GM12878 (cell line): ENCODE measurements around the gene PSTPIP2. TPM values are rescaled to one million over a fixed set of nuclear protein-coding genes. Genes with fewer than 3 reads are reported as not detected.
"Not testable (repeated sequence)": the region's sequence is repeated elsewhere in the genome, so short reads cannot be mapped to it uniquely, and the experiment has no call there.

ENCODE experiments used
- ATAC-seq: fragments of 200-7000 bp; cut with Tn5 transposase; 3 replicates; pipeline ENCODE4 v1.9.1; 2020; ENCODE audit warnings: mild to moderate bottlenecking, moderate library complexity
- BruUV-seq: library from RNA; stranded (reverse); fragments of 400-500 nt; replicated peaks from 2 replicates; lab custom pipeline; 2021; lab: Mats Ljungman, UMichigan
- CTCF ChIA-PET: fragments of 300-600 bp; sonication (Branson Sonifier 250); formaldehyde crosslinking; extraction: SDS; loops from one replicate; lab custom pipeline; 2021; ENCODE audit warnings: inconsistent platforms; lab: Yijun Ruan, JAX
- POLR2A ChIA-PET: fragments of 350-600 bp; formaldehyde crosslinking; extraction: SDS; loops from one replicate; lab custom pipeline; 2021; ENCODE audit warnings: inconsistent platforms; lab: Charles Lee
- RAD21 ChIA-PET: fragments of 300-600 bp; sonication (Branson Sonifier 250); formaldehyde crosslinking; loops from one replicate; lab custom pipeline; 2023; ENCODE audit warnings: antibody characterized with exemption; ENCODE audit not compliant: unreplicated experiment; lab: Charles Lee
- SMC1A ChIA-PET: fragments of 300-600 bp; sonication (Branson Sonifier 250); formaldehyde crosslinking; loops from one replicate; lab custom pipeline; 2023; ENCODE audit not compliant: unreplicated experiment, uncharacterized antibody; lab: Charles Lee
- DNase-seq: peaks from one replicate; pipeline ENCODE4 v3.0.0-alpha.2; 2011; ENCODE audit warnings: low read depth, low spot score
- FAIRE-seq: peaks from 3 replicates; lab custom pipeline; 2011; peaks lifted over from hg19 to GRCh38; lab: Jason Lieb, UNC
- H2AFZ ChIP-seq: 2 replicates; pipeline ENCODE4 v1.6.0; 2011; ENCODE audit warnings: low read depth, low read length, control low read depth; ENCODE audit not compliant: control insufficient read depth
- H3K27ac ChIP-seq: 2 replicates; pipeline ENCODE4 v1.5.1; 2011; ENCODE audit warnings: control low read depth; ENCODE audit not compliant: control insufficient read depth, insufficient read depth
- H3K27me3 ChIP-seq, 2 experiments: replicated peaks in 1 of 2; 2 replicates each; pipeline versions ENCODE4 v1.6.0 to v1.6.1; 2011; ENCODE audit warnings: low read length in 1 of 2; ENCODE audit not compliant: control insufficient read depth in 2 of 2, insufficient read depth in 2 of 2
- H3K36me3 ChIP-seq, 2 experiments: 2 replicates each; pipeline ENCODE4 v1.5.1; 2011; ENCODE audit warnings: low read length in 1 of 2; ENCODE audit not compliant: control insufficient read depth in 2 of 2, insufficient read depth in 2 of 2
- H3K4me1 ChIP-seq: 2 replicates; pipeline ENCODE4 v1.6.1; 2011; ENCODE audit warnings: mild to moderate bottlenecking, low read length, moderate library complexity, mixed read lengths; ENCODE audit not compliant: control insufficient read depth, insufficient read depth
- H3K4me2 ChIP-seq: 2 replicates; pipeline ENCODE4 v1.6.0; 2011; ENCODE audit warnings: control low read depth; ENCODE audit not compliant: control insufficient read depth, insufficient read depth
- H3K4me3 ChIP-seq: fragments of 200-600 bp; sonication (generic); 2 replicates; pipeline ENCODE4 v1.5.1; 2016
- H3K79me2 ChIP-seq: 2 replicates; pipeline ENCODE4 v1.6.0; 2011; ENCODE audit warnings: low read length; ENCODE audit not compliant: control insufficient read depth, insufficient read depth
- H3K9ac ChIP-seq: 2 replicates; pipeline ENCODE4 v1.8.0; 2011; ENCODE audit warnings: low read length, control low read depth, mixed read lengths; ENCODE audit not compliant: control insufficient read depth, insufficient read depth
- H3K9me3 ChIP-seq: replicated peaks from 3 replicates; pipeline ENCODE4 v1.5.1; 2011; ENCODE audit warnings: mild to moderate bottlenecking, low read length; ENCODE audit not compliant: control insufficient read depth, insufficient read depth
- H4K20me1 ChIP-seq: 2 replicates; pipeline ENCODE4 v1.6.0; 2011; ENCODE audit not compliant: control insufficient read depth, insufficient read depth
- SP1 ChIP-seq: IDR thresholded peaks from one replicate; pipeline ENCODE4 v1.6.1; 2011; ENCODE audit warnings: low read depth, low read length
- WGBS: methylation state at CpG from one replicate; pipeline ENCODE4 v1.1.6; 2016; ENCODE audit warnings: low lambda C conversion rate; ENCODE audit not compliant: insufficient replicate concordance, insufficient coverage; ENCODE audit errors: missing lambda C conversion rate; 5-methylcytosine and 5-hydroxymethylcytosine counted together
- in situ Hi-C: fragments of 300-500 bp; cut with MboI; formaldehyde crosslinking; loops from 9 replicates; pipeline ENCODE4 v1.14.3; 2018; ENCODE audit warnings: mixed read lengths
- intact Hi-C: fragments of 100-400 bp; cut with micrococcal nuclease; formaldehyde crosslinking; loops from one replicate; pipeline ENCODE4 v1.14.2; 2022; ENCODE audit not compliant: unreplicated experiment
- polyA plus RNA-seq, 11 experiments: library from polyadenylated mRNA; depleted of rRNA in 4 of 11; unstranded in 6 of 11; stranded (reverse) in 5 of 11; fragments of >200 nt; fragmentation: Nextera tagmentation in 4 of 11; fragmentation: Illumina TruSeq in 1 of 11; extraction: Ambion mirVana in 4 of 11; extraction: Trizol in 1 of 11; gene quantifications; 1 replicate in 1 of 11; 2 replicates in 10 of 11; pipeline versions ENCODE4 v1.2.1 to v1.2.3, GENCODE V29; 2011 to 2016; ENCODE audit warnings: inconsistent platforms in 2 of 11, missing spikeins in 2 of 11, low read depth in 1 of 11
- total RNA-seq, 4 experiments: library from RNA; depleted of rRNA in 3 of 4; stranded (reverse); fragments of >200 nt in 3 of 4; fragmentation: Illumina TruSeq in 1 of 4; extraction: Trizol in 1 of 4; gene quantifications; 2 replicates each; pipeline versions ENCODE4 v1.2.1 to v1.2.3, GENCODE V29; 2013 to 2021
- TF ChIP-seq, protein P1 (sequence below): fragments of 150-350 bp; IDR thresholded peaks from 2 replicates; pipeline ENCODE4 v1.6.1; 2016; ENCODE audit warnings: low read depth, low read length

PSTPIP2 gene
- total and polyA plus RNA-seq, 10 of the 15 experiments (the other 5 are each of a cell fraction or from before 2014, with no cell fraction given), result 0.69 to 38.4 (median 24.7) TPM

DNA sequence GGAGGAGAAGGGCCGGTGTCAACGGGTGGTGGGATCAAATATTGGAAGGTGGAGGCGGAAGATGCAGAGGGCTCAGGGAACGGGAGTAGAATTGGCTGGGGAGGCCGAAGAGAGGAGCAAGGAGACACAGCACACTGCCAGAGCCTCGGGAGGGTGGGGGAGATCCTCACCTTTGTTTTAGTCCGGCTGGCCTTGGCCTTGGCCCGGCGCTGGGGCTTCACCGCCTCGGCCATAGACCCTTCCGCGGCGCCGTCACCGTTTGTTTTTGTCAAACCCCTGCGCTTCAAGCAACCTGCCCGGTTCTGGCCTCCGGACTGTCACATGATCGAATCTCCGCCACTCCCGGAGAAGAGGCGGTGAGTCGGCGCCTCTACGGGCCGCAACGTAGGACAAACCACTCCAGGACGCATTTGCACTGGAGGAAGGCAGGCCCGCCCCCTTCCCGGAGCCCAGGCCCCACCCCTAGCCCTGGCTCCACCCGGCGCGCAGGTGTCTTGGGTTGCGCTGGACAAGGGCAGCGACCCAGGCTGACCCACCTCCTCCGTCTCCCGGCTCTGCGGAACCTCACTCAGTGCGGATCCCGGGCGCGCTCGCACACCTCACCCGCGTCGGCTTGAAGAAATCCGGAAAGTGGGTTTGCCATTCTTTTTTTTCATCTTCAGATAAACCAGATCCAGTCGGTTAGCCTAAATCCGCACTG is 104.9 kb downstream of the PSTPIP2 start, which contains the start of gene EPG5 (continued):
- TF ChIP-seq, protein P1, sequence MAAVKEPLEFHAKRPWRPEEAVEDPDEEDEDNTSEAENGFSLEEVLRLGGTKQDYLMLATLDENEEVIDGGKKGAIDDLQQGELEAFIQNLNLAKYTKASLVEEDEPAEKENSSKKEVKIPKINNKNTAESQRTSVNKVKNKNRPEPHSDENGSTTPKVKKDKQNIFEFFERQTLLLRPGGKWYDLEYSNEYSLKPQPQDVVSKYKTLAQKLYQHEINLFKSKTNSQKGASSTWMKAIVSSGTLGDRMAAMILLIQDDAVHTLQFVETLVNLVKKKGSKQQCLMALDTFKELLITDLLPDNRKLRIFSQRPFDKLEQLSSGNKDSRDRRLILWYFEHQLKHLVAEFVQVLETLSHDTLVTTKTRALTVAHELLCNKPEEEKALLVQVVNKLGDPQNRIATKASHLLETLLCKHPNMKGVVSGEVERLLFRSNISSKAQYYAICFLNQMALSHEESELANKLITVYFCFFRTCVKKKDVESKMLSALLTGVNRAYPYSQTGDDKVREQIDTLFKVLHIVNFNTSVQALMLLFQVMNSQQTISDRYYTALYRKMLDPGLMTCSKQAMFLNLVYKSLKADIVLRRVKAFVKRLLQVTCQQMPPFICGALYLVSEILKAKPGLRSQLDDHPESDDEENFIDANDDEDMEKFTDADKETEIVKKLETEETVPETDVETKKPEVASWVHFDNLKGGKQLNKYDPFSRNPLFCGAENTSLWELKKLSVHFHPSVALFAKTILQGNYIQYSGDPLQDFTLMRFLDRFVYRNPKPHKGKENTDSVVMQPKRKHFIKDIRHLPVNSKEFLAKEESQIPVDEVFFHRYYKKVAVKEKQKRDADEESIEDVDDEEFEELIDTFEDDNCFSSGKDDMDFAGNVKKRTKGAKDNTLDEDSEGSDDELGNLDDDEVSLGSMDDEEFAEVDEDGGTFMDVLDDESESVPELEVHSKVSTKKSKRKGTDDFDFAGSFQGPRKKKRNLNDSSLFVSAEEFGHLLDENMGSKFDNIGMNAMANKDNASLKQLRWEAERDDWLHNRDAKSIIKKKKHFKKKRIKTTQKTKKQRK, result no peak
- TF ChIP-seq SP1, result peak; percentile 79

DNA sequence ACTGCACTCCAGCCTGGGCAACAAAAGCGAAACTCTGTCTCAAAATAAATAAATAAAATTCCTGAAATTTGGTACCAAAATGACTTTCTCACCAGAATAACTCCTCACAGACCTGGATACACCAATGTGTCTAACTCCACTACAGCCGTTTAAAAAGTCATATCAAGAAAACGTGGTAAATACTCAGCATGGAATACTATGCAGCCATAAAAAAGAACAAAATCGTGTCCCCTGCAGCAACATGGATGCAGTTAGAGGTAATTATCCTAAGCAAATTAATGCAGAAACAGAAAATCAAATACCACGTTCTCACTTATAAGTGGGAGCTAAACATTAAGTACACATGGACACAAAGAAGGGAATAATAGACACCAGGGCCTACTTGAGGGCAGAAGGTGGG is 107.1 kb downstream of the PSTPIP2 start:
- H4K20me1 ChIP-seq, H3K79me2 ChIP-seq, H3K36me3 ChIP-seq, SMC1A ChIA-PET, ATAC-seq, H3K27me3 ChIP-seq, intact Hi-C loops, BruUV-seq, DNase-seq, CTCF ChIA-PET, H3K9me3 ChIP-seq, H3K27ac ChIP-seq, H3K4me1 ChIP-seq, H2AFZ ChIP-seq, H3K4me2 ChIP-seq, RAD21 ChIA-PET, H3K4me3 ChIP-seq, POLR2A ChIA-PET, FAIRE-seq, H3K9ac ChIP-seq, in situ Hi-C loops: not testable (repeated sequence)
- 97% methylated on average over 5 of the region's 5 CpGs for WGBS
